OCI-LY3 (cell line): Measurements from ENCODE around the gene SLC9A8.

Experiments
- H2AFZ ChIP-seq: fragments of 200-600, 300-600 bp; shearing (Covaris generic); 2 replicates; pipeline ENCODE4 v1.6.0; 2014; ENCODE audit warnings: antibody characterized with exemption, low read depth, low read length
- H3K27ac ChIP-seq: fragments of 200-600, 300-600 bp; sonication (generic); 2 replicates; pipeline ENCODE4 v1.5.1; 2014; ENCODE audit warnings: mild to moderate bottlenecking, low read length, moderate library complexity, mixed read lengths
- H3K27me3 ChIP-seq: fragments of 200-600, 300-600 bp; sonication (generic); 2 replicates; pipeline ENCODE4 v1.6.1; 2014; ENCODE audit warnings: low read depth, low read length, mixed read lengths
- H3K36me3 ChIP-seq: fragments of 200-600, 300-600 bp; sonication (generic); replicated peaks from 2 replicates; pipeline ENCODE3; 2014; ENCODE audit warnings: low read depth, low read length, mixed read lengths
- H3K4me1 ChIP-seq: fragments of 300-600, 200-600 bp; sonication (generic); 2 replicates; pipeline ENCODE4 v1.6.1; 2014; ENCODE audit warnings: low read length, mixed read lengths
- H3K4me2 ChIP-seq: fragments of 200-600, 300-600 bp; sonication (generic); 2 replicates; pipeline ENCODE4 v1.6.1; 2014; ENCODE audit warnings: low read length, mixed read lengths
- H3K4me3 ChIP-seq: fragments of 300-600, 200-600 bp; sonication (generic); 2 replicates; pipeline ENCODE4 v1.5.1; 2014; ENCODE audit warnings: antibody characterized with exemption, mild to moderate bottlenecking, low read length, moderate library complexity
- H3K79me2 ChIP-seq: fragments of 300-600, 200-600 bp; shearing (Covaris generic); 2 replicates; pipeline ENCODE4 v1.6.1; 2014; ENCODE audit warnings: mild to moderate bottlenecking, low read length, mixed read lengths
- H3K9ac ChIP-seq: fragments of 300-600, 200-600 bp; shearing (Covaris generic); 2 replicates; pipeline ENCODE4 v1.6.0; 2014; ENCODE audit warnings: mild to moderate bottlenecking, low read length, moderate library complexity
- H3K9me3 ChIP-seq: fragments of 200-600, 300-600 bp; shearing (Covaris generic); 2 replicates; pipeline ENCODE4 v1.6.1; 2014; ENCODE audit warnings: low read length, mixed read lengths; ENCODE audit not compliant: insufficient read depth
- H4K20me1 ChIP-seq: fragments of 200-600, 300-600 bp; sonication (generic); 2 replicates; pipeline ENCODE4 v1.6.1; 2016; ENCODE audit warnings: low read length, mixed read lengths; ENCODE audit not compliant: insufficient read depth
- EZH2phosphoT487 ChIP-seq: fragments of 200-600 bp; shearing (Covaris generic); IDR thresholded peaks from 2 replicates; pipeline ENCODE4 v1.6.1; 2018; ENCODE audit warnings: antibody characterized with exemption, mixed run types, low read depth
- TF ChIP-seq, protein P1 (sequence below): fragments of 200-600, 300-600 bp; sonication (generic); IDR thresholded peaks from 2 replicates; pipeline ENCODE4 v1.5.1; 2014; ENCODE audit warnings: antibody characterized with exemption, low read length, low read depth

The SLC9A8 gene

DNA sequence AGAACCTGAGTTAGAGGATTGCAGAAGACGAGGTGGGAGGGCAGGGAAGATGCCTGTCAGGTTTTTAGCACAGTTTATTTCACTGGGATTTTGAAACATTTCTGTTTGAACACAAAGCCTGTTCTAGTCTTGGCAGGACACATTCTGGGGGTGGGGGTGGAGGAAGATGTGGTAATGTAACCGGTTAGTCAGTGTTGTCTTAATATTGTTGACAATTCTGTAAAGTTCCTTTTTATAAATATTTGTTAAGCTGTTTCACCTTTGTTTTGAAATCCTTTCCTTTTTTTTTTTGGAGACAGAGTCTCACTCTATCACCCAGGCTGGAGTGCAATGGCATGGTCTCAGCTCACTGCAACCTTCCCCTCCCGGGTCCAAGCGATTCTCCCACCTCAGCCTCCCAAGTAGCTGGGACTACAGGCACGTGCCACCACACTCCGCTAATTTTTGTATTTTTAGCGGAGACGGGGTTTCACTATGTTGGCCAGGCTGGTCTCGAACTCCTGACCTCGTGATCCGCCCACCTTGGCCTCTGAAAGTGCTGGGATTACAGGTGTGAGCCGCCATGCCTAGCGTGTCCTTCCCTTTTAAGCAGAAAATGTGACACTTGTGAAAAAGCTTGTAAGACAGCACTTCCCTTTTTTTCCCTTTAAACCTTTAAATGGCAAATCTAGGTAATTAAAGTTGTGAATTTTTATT, 20.2 kb downstream of the SLC9A8 start:
- H3K4me2 ChIP-seq, result peak overlapping the region; percentile 2; the same call in 1 of the 2 replicates
- no peak overlapping the region for H2AFZ ChIP-seq
- peak overlapping the region; percentile 36 for H3K27ac ChIP-seq
- peaks cover 48% of the 10 kb centered on the region for H3K36me3 ChIP-seq
- no peak for TF ChIP-seq EZH2phosphoT487
- peaks cover 19% of the 10 kb centered on the region for H3K4me1 ChIP-seq
- H3K4me3 ChIP-seq, result no peak overlapping the region
- H3K9me3 ChIP-seq, result no peaks in the 10 kb centered on the region
- H3K9ac ChIP-seq, result no peak overlapping the region
- H4K20me1 ChIP-seq, result no peaks in the 10 kb centered on the region
- H3K79me2 ChIP-seq, result 0 out of 2 replicates have a peak, but pooled peaks cover 6% of the 10 kb centered on the region
- H3K27me3 ChIP-seq, result no peaks in the 10 kb centered on the region

DNA sequence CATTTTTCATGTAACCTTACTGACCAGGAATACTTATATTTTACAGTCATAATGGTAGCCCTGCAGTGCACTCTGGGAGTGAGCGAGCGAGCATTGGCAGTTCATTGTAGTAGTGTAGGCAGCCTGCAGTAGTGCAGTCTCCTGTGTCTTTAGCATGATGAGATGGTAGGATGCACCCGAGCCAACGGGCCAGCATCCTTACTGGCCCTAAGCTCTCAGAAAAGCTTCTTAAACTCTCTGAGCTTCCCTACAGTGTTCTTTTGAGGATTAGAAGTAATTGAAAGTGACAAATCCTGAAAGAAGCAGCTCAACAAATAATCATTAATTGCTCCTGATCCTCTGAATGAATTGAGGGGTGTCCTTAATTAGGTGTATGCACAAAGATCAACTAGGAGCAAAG, 20.9 kb downstream of the SLC9A8 start:
- H3K27me3 ChIP-seq, result no peaks in the 10 kb centered on the region
- no peak overlapping the region for H3K9ac ChIP-seq
- peak overlapping the region; percentile 36 for H3K27ac ChIP-seq
- H4K20me1 ChIP-seq, result no peaks in the 10 kb centered on the region
- no peak overlapping the region for H3K4me2 ChIP-seq
- no peak overlapping the region for H2AFZ ChIP-seq
- peaks cover 49% of the 10 kb centered on the region for H3K36me3 ChIP-seq
- no peaks in the 10 kb centered on the region for H3K9me3 ChIP-seq
- peaks cover 19% of the 10 kb centered on the region for H3K4me1 ChIP-seq
- TF ChIP-seq, protein P1, sequence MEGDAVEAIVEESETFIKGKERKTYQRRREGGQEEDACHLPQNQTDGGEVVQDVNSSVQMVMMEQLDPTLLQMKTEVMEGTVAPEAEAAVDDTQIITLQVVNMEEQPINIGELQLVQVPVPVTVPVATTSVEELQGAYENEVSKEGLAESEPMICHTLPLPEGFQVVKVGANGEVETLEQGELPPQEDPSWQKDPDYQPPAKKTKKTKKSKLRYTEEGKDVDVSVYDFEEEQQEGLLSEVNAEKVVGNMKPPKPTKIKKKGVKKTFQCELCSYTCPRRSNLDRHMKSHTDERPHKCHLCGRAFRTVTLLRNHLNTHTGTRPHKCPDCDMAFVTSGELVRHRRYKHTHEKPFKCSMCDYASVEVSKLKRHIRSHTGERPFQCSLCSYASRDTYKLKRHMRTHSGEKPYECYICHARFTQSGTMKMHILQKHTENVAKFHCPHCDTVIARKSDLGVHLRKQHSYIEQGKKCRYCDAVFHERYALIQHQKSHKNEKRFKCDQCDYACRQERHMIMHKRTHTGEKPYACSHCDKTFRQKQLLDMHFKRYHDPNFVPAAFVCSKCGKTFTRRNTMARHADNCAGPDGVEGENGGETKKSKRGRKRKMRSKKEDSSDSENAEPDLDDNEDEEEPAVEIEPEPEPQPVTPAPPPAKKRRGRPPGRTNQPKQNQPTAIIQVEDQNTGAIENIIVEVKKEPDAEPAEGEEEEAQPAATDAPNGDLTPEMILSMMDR, result no peak
- no peak for TF ChIP-seq EZH2phosphoT487
- 0 out of 2 replicates have a peak, but pooled peaks cover 6% of the 10 kb centered on the region for H3K79me2 ChIP-seq
- H3K4me3 ChIP-seq, result no peak overlapping the region

DNA sequence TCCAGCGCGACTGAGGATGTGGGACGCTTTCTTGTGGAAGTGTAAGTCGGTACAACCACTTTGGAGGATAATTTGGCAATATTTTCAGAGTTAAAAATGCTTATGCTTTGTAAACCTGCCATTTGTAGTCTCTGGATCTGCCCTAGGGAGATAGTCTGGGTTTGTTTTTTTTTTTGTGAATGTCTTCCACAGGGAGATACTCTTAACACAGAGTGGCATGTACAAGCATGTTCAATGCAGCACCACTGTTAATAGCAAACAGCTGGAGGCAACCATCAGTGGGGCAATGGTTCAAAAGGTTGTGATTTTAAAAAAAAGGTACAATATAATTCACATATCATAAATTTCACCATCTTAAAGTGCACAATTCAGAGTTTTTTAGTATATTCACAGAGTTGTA, 22.4 kb downstream of the SLC9A8 start:
- no peaks in the 10 kb centered on the region for H3K27me3 ChIP-seq
- H3K4me1 ChIP-seq, result peaks cover 19% of the 10 kb centered on the region
- peaks cover 48% of the 10 kb centered on the region for H3K36me3 ChIP-seq
- no peaks in the 10 kb centered on the region for H4K20me1 ChIP-seq
- no peak overlapping the region for H2AFZ ChIP-seq
- no peak overlapping the region for H3K27ac ChIP-seq
- H3K4me3 ChIP-seq, result no peak overlapping the region
- no peak overlapping the region for H3K9ac ChIP-seq
- no peaks in the 10 kb centered on the region for H3K9me3 ChIP-seq
- H3K4me2 ChIP-seq, result no peak overlapping the region
- no peak for TF ChIP-seq EZH2phosphoT487
- TF ChIP-seq, protein P1, result no peak
- H3K79me2 ChIP-seq, result 0 out of 2 replicates have a peak, but pooled peaks cover 6% of the 10 kb centered on the region

DNA sequence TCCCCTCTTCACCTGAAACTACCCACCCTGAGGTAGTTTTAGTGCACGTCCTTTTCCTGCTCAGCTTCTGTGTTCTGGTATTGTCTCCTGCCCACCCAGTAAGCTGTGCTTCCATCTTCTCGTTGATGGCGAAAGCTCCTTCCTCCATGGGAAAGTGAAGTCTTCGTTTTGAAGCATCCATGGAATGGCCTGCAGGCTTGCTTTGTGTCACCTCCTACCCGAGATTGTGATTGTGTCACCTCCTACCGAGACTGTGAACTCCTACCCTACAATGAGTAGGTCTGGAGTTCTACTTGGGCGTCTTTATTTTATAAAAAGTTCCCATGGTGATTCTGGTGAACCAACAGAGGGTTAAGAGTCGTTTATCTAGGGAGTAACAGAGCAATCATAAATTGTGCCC, 25.9 kb downstream of the SLC9A8 start:
- no peak for TF ChIP-seq EZH2phosphoT487
- TF ChIP-seq, protein P1, result no peak
- H3K4me2 ChIP-seq, result no peak overlapping the region
- H3K9me3 ChIP-seq, result 0 out of 2 replicates have a peak, but pooled peaks cover 4% of the 10 kb centered on the region
- H4K20me1 ChIP-seq, result no peaks in the 10 kb centered on the region
- no peaks in the 10 kb centered on the region for H3K27me3 ChIP-seq
- no peak overlapping the region for H3K27ac ChIP-seq
- H3K4me1 ChIP-seq, result peaks cover under 1% of the 10 kb centered on the region; the same call in 1 of the 2 replicates
- no peaks in the 10 kb centered on the region for H3K79me2 ChIP-seq
- H3K36me3 ChIP-seq, result peaks cover 31% of the 10 kb centered on the region
- no peak overlapping the region for H3K4me3 ChIP-seq
- no peak overlapping the region for H3K9ac ChIP-seq
- H2AFZ ChIP-seq, result no peak overlapping the region
